Renal pelvis (tissue), 4 donors: ENCODE data around the gene ANKRD24. TPM values are rescaled to one million over a fixed set of nuclear protein-coding genes. Genes with fewer than 3 reads are reported as not detected.
"Not testable (repeated sequence)": the region's sequence is repeated elsewhere in the genome, so short reads cannot be mapped to it uniquely, and the experiment has no call there.

Experiments
- DNase-seq: peaks from one replicate; pipeline ENCODE4 v3.0.0-alpha.2; 2013
- polyA plus RNA-seq, 3 donors: library from polyadenylated mRNA; unstranded; fragments of 120-200 nt; gene quantifications; one replicate each; pipeline ENCODE4 v1.2.1, GENCODE V29; 2013; ENCODE audit not compliant: insufficient read length in 3 of 3

Gene ANKRD24
- polyA plus RNA-seq, 3 donors: 1.1 to 2.4 (median 1.7) TPM

- DNase-seq: no peak
These were observed 8.8 kb upstream of the ANKRD24 start for GRCh38 chr19:4173479-4174212.

GRCh38 chr19:4174213-4174894 lies 8.1 kb upstream of the ANKRD24 start:
- DNase-seq: no peak

GRCh38 chr19:4174895-4175668 lies 7.4 kb upstream of the ANKRD24 start:
- no peak for DNase-seq

DNA sequence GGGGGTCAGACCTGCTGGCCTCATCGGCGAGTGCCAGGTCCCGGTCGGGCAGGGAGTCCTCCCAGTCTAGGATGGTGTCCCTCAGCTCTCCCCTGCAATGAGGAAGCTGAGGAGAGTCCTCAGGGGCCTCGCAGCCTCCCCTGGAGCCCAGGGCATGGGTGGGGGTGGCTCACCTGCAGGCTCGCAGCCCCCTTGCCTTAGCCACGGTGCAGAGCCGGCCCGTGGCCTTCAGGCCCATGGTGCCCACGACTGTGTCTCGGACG lies 6.9 kb upstream of the ANKRD24 start:
- DNase-seq: no peak

DNA sequence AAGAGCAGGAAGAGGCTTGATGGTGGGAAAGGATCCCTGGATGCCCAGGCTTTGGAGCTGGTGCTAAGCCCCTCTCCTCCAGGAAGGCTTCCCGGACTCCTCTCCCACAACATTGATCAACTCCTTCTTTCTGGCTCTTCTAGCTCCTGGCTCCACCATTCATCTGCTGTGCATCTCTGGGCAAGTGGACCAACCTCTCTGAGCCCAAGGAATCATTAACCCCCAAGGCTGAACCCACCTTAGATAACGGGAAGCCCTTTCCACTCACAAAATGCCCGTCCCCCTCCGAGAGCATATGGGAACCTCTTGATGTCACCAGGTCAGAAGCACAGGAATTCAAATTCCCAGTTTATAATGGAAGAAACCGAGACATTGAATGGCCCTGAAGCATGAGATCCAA lies 5.3 kb upstream of the ANKRD24 start:
- no peak for DNase-seq

DNA sequence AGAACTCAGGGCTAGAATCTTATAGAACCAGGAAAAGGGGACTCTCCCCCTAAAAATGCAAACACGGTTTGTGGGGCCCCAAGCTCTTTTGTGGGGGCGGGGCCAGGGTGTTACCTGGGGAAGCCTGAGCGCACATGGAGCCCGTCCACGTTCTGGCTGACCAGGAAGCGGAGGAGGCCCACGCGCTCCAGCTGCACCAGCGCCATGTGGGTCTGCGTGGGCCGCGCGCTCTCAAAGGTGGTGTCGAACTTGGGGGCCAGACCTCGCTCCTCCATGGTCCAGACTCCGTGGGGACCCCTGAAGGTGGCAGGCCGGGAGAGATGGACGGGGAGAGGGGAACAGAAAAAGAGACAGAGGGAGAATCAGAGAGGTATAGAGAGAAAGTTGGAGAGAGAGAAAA lies 3.5 kb upstream of the ANKRD24 start:
- no peak for DNase-seq

DNA sequence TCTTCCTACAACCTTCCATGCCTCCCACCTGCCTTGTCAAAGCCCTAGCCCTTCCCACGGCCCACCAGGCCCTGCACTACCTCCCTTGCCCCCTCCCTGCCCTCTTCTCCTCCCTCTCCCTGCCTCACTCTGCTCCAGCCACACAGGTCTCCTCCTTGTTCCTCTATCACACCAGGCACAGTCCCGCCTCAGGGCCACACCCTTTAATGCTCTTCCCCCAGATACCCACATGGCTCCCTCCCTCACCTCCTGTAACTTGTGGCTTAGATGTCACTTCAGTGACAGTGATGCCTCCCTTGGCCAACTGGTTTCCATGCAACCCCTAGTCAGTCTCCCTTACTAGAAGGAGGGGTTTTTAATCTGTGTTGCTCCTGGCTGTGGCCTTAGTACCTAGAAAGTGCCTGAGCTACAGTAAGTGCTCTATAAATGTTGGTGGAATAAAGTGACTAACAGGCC lies 1.4 kb upstream of the ANKRD24 start:
- no peak for DNase-seq

GRCh38 chr19:4183967-4184717 lies 1.7 kb downstream of the ANKRD24 start:
- no peak for DNase-seq

- DNase-seq: no peak
These were observed 2.3 kb downstream of the ANKRD24 start for GRCh38 chr19:4184718-4185352.

DNA sequence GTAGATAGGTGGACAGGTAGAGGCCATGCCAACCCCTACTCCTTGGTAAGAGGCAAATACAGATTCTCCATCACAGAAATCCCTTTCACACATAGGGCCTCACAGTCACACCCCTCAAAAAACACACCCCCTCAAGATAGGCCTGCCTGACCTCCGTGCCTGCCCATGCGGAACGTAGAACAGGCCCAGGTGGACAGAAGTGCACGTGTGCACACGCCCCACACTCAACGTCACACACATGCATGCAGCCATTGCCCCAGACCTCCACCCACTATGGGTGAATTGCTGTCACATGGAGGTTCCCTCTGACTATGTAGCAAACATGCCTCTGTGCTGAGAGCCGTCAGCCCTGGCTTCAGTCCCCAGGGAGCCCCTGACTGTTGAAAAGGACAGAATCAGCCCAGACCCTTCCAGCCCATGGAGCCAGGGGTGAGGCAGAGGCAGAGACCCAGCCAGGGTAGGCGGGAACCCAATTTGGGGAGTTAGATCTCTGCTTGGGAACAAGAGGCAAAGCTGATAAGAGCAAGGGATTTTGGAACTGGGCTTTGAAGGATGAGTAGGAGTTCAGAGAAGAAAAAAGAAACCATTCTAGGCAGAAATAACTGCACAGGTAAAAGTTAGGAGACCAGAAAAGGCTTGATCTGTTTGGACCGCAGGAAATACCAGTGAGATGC lies 3.1 kb downstream of the ANKRD24 start:
- DNase-seq: no peak

DNA sequence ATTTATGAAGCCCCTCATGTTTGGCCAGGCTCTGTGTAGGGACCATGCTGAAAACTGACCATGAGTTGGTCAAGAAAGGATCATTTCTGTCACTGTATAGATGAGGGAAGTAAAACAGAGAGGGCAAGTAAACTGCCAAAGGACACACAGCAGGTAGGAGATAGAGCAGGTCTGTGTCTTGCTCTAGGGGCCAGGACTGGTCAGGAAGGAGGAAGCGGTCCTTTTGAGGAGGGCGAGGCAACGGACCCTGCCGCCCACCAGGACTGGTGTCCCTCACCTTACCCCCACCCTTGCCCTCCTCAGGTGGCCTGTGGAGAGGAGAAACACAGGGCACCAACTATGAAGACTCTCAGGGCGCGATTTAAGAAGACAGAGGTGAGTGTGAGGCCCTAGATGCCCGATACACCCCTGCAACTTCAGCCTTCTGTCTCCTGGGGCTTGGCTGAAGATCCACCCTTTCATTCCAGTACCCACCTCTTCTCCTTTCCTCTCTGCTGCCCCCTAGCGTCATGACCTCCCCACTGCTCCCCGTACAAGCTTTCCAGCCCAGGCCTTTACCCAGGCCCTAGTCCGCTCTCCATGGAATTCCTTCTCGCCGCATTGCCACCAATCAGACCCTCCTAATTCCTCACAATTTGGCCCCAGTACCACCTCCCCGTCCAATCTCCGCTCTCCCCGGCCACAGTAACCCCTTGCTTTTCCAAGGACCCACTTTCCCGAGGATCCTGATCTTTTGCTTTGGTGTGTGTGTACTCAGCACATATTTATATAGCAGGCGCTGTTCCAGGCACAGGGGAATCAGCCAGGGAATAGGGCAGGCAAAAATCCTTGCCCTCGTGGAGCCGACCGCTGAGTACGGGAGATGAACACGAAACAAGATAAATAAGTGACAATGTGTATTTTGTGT lies 3.9 kb downstream of the ANKRD24 start:
- DNase-seq: peak; percentile 65

- DNase-seq: no peak
These were observed 5.0 kb downstream of the ANKRD24 start for GRCh38 chr19:4187313-4188122.

DNA sequence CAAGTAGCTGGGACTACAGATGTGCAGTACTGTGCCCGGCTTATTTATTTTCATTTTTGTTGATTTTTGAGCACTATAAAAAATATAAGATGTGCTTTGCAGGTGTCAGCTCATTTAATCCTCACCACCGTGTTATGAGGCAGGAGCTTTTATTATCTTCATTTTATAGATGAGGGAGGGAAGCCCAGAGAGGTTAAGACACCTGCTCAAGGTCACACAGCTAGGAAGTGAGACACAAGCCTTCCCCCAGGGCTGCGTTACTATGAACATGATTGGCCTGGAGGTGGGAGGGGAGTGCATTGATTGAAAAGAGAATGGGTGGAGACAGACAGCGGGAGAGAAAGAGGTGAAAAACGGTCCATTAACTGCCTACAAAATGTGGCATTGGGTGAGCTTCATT lies 7.2 kb downstream of the ANKRD24 start:
- no peak for DNase-seq

DNA sequence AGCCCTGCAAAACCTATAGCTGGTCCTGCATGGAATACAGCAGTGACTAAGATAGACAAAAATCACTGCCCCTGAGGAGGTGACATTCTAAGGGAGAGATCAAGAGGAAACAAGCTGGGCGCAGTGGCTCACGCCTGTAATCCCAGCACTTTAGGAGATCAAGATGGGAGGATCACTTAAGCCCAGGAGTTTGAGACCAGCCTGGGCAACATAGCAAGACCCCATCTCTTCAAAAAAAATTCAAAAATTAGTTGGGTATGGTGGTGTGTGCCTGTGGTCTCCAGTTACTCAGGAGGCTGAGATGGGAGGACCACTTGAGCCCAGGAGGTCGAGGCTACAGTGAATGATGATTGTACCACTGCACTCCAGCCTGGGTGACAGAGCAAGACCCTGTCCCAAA lies 10.0 kb downstream of the ANKRD24 start:
- DNase-seq: not testable (repeated sequence)

- DNase-seq: no peak
These were observed 11.9 kb downstream of the ANKRD24 start for GRCh38 chr19:4194353-4194752.

DNA sequence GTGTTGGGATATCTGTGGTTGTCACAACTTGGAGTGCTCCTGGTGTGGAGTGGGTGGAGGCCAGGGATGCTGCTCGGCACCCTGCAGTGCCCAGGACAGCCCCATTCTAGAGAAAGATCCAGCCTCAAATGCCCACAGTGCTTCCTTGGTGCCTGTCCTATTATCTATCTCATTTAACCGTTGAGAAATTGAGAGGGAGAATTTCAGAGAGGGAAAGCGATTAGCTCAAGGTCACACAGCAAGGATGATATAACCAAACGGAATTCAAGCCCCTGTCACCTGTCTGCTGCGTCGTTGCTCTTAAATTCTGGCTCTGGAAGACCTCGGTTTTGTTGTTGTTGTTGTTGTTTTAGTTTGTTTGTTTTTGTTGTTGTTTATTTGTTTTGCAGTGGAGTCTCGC lies 13.5 kb downstream of the ANKRD24 start:
- no peak for DNase-seq

DNA sequence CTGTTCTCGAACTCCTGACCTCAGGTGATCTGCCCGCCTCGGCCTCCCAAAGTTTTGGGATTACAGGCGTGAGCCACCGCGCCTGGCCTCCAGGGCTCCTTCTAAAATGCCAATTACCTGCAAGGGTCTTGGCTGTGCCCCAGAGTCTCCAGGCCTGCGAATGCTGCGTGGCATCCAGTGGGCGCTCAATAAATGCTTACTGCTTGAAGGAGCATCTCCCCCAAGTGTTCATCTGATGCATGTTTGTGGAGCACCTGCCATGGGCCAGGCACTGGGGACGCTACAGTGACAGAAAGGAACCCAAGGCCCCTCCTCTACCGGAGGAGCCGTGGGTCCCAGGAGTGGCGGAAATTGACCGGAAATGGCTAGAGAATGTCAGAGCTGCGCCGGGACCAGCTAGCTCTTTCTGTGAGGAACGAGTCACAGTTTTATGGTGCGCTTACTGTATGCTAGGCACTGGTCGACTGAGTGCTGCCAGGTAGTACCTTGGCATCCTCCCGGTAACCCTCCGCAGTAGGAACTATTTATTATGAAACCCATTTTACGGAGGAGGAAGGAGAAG lies 14.2 kb downstream of the ANKRD24 start:
- no peak for DNase-seq

DNA sequence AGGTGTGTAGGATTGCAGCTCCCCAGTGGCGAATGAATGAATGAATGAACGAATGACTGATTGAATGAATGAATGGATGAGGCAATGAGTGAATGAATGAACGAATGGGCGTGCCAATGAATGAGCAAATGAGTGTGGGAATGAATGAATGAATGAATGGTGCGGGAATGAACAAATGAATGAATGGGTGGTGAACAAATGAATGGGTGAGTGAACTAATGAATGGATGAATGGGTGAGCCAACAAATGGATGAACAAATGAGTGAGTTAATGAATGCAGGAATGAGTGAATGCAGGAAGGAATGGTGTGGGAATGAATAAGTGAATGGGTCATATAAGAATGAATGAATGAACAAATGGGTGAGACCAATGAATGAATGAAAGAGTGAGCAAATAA lies 14.7 kb downstream of the ANKRD24 start:
- DNase-seq: no peak
